GM18517 (cell line): ENCODE data around the gene GALNT17.
"Not testable (repeated sequence)": the region's sequence is repeated elsewhere in the genome, so short reads cannot be mapped to it uniquely, and the experiment has no call there.

Source experiments
- ATAC-seq: cut with Tn5 transposase; IDR thresholded peaks from one replicate; pipeline ENCODE4 v1.9.1; 2021; ENCODE audit warnings: mild to moderate bottlenecking, moderate library complexity; ENCODE audit not compliant: unreplicated experiment

GALNT17 gene

DNA sequence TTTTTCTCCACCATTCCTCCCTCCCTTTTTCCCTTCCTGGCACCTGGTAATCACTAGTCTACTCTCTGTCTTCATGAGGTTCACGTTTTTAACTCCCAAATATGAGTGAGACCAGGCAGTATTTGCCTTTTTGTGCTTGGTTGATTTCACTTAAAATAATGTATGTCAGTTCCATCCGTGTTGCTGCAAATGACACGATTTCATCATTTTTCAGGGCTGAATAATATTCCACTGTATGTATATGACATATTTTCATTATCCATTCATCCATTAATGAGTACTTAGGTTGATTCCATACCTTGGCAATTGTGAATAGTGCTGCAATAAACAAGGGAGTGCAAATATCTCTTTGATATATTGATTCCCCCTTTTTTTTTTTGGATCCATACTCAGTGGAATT lies 25.8 kb downstream of the GALNT17 start:
- no peak for ATAC-seq

DNA sequence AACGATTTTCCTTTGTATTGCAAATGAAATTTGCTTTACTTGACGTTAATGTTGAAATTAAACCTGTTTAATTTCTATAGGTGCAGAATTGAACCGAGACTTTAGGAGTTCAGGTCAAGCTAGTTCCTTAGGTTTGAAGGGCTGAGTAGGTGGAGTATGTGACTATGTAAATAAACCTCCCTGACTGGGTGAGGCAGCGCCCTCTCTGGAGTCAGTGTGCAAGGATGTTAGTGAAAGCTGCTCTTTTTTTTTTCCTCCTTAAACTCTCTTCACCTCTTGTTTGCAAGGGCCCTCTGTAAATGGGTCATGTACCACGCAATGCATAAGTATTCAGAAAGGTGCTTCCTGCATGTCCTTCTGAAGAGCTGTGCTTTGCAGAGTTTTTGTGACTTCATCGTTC lies 33.8 kb downstream of the GALNT17 start:
- no peak for ATAC-seq

DNA sequence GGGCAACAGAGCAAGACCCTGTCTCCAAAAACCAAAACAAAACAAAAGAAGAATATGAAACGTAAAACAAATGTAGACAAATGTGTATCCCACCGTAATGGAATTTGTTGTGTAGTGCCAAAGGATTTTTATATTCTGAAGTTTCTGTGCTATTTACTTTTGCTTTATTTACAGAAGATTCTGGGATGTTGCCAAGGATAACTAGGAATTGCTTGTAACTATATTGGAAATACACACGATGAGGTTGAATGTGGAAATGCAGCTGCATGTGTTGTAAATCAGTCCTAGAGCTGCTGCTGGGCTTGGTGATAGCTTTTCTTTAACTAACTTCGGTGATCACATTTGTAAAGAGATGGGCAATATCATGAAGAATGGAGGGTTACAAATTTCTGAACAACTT lies 39.5 kb downstream of the GALNT17 start:
- ATAC-seq = no peak

DNA sequence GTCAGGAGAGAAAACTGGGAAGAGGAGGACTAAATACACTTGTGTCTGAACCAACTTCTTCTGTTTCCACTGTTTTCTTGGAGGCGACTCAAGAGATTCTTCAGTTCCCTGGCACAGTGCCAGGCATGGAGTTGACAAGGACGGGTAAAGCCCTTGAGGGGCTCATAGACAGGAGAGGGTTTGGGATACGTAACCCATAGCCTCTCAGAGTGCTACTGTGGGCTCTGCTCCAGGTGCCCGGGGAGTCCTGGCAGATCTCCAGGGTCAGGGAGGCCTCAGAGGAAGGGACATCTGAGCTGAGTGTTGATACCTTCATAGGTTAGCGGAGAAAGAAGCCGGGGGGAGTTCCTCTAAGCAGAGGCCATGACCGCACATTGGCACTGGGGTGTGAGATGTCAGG lies 42.0 kb downstream of the GALNT17 start:
- ATAC-seq = no peak

DNA sequence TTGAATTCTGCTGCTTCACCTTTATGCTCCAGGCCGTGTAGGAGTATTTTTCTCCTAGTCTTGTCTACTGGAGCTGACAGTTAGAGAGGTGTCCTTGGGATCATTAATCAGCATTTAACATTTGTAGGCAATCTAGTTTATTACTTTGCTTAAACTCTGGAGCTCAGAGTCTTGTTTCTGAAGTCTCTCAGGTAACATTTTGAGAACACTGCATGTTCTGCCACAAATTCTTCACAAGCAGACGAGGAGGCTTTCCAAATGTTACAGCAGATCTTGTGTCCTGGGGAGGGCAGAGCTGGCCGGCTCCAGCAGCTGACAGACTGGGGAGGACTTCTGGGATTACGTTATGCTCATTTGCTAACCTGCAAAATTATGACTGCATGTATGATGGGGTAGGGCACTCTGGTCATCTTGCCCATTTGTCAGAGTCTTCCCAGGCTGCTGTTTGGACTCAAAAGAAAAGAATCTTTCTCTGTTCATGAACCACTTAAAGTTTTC lies 50.5 kb downstream of the GALNT17 start:
- no peak for ATAC-seq

DNA sequence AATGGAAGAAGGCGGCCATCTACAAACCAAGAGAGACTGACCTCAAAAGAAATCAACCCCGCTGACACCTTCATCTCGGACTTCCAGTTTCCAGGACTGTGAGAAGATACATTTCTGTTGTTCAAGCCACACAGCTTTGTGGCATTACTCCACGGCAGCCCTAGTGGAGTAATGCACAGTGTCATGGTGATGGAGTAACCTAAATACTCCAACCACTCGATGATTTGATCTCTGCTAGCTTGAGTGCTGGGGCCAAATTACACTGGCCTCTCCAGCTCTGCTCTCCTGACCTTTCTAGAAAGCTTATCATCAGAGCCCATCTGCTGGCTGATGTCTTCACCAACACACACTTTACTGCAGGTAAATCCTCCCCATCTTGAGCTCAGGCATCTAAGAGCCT lies 52.2 kb downstream of the GALNT17 start:
- no peak for ATAC-seq

DNA sequence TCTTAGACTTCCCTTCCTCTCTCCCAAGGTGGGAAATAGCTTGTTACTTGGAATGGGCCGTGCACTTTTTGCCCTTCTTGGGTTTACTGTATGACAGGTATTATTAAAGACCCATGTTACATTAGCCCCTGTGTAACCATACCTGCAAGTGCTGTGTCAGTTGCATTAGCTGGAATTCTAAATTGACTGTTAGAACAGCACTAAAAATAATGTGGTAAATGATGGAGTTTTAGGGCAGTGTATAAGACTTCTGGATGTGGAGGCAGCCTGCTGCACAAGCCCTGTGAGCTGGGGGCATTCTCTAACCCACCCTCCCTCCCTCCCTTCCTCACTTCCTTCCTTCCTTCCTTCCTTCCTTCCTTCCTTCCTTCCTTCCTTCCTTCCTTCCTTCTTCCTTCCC lies 52.7 kb downstream of the GALNT17 start:
- ATAC-seq = no peak

DNA sequence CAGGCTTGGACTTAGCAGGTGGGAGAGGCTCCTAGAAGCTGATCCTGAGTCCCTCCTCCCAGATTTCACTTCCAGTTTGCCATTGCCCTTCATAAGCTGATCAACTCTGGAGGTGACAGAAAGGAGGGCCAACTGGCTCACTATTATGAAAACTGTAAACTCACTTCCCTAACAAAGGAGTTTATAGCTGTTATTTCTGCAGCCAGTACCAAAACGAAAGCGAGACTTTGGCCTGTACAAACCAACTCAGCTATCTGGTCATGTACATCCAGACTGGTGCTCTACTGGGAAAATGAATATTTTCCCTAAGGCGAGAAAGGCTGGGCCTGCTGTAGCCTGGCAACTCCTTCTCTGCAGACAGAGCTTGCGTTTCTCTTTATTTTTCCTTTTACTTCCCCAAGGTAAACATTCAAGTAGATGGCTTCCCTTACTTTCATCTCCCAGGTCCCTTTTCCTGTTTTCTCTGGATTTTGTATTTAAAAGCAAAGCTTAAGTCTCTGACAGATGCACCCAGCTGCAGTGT lies 54.7 kb downstream of the GALNT17 start:
- ATAC-seq = no peak

DNA sequence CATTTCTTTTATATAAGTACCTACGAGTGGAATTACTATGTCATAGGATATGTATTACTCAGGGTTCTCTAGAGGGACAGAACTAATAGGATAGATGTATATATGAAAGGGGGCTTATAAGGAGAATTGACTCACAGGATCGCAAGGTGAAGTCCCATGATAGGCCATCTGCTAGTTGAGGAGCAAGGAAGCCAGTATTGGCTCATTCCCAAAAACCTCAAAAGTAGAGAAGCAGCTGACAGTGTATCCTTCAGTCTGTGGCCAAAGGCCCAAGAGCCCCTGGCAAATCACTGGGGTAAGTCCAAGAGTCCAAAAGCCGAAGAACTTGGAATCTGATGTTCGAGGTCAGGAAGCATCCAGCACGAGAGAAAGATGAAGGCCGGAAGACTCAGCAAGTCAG lies 59.8 kb downstream of the GALNT17 start:
- ATAC-seq = no peak

DNA sequence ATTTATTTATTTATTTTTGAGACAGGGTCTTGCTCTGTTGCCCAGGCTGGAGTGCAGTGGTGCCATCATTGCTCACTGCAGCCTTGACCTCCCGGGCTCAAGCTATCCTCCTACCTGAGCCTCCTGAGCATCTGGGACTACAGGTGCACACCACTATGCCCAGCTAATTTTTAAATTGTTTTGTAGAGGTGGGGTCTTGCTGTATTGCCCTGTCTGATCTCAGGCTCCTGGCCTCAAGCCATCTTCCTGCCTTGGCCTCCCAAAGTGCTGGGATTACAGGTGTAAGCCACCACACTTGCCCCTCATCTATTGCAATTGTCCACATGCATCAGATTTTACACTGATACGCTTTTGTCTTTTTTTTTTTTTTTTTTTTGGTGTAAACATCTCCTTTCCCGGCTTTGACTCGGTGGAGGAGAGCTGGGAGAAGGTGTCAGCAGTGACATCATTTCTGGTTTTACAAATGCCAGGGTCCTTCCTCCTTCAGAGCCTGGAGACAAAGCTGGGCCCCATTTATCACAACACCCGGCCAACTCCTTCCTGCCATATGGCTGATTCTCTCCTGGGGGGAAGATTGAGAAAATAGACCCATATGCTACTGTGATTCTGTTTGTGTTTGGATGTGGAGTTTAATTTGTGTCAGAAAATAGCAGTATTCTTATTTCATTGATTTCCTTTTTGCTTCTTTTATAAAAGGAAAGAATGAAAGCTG lies 61.3 kb downstream of the GALNT17 start:
- no peak for ATAC-seq

DNA sequence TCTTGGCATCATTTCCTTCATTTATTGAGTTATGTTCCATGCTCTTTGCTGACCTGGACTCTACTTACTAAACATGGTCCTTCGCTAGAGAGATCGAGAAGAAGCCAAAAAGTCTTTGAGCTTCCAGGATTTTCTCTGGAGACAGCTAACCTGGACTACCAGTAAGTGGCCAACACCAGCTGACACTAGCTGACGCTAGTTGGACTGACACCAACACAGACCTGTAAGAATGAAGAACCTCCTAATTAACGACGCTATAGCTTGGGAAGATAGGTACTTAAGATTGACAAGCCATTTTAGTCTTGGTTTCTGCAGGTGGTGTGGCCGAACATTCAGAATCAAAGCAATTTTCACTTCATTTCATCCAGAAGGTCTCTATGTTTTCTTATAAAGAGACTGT lies 66.4 kb downstream of the GALNT17 start:
- no peak for ATAC-seq

DNA sequence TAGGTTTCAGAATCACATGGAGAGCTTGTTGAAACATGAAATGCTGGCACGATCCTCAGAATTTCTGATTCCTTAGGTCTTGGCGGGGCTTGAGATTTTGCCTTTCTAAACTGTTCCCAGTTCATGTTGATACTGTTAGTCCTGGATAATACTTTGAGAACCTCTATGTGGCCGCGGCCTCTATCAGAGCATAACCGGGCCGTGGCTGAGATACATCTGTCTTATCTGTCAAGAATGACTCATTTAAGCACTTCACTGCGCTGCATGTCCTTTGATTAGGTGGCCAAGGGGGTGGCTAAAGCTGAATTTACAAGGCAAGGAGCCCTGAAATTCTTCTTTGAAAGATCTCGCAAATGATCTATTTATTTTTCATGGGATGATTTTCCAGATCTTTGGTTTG lies 66.9 kb downstream of the GALNT17 start:
- ATAC-seq = no peak

DNA sequence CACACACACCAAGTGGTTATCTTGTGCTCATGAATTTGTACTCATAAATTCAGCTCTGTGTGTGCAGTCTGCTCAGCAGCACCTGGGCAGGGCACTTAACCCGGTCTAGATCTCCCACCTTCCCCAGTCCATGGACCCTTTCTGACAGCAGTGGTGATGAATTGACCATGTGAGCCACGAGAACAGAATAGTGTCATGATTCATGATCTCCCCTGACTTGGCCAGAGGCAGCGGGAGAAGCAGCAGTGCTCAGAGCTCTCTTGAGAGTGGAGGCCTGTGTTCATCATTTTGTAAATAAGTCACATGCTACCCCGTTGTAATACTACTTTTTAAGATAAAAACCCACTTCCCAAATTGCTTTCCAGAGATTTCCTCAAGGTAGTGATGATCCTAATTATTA lies 74.2 kb downstream of the GALNT17 start:
- ATAC-seq = no peak

DNA sequence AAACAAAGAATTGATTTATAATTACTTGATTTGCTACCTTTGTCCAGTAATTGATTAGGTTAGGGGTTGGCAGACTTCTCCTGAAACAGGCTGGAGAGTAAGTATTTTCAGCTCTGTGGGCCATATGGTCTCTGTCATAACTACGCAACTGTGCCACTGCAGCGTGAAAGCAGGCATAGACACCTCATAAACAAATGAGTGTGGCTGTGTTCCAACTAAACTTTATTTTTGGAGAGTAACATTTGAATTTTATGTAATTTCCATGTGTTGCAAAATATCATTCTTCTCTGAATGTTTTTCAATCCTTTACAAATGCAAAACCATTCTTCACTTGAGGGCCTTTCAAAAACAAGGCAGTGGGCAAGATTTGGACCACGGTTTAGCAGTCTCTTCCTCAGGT lies 76.9 kb downstream of the GALNT17 start:
- no peak for ATAC-seq

DNA sequence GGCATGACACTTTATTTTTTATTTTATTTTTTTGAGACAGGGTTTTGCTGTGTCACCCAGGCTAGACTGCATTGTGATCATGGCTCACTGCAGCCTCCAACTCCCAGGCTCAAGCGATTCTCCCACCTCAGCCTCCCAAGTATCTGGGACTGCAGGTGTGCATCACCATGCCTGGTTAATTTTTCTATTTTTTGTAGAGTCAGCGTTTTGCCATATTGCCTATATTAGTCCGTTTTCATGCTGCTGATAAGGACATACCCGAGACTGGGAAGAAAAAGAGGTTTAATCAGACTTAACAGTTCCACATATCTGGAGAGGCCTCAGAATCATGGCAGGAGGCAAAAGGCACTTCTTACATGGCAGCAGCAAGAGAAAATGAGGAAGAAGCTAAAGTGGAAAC lies 77.5 kb downstream of the GALNT17 start:
- ATAC-seq = not testable (repeated sequence)

DNA sequence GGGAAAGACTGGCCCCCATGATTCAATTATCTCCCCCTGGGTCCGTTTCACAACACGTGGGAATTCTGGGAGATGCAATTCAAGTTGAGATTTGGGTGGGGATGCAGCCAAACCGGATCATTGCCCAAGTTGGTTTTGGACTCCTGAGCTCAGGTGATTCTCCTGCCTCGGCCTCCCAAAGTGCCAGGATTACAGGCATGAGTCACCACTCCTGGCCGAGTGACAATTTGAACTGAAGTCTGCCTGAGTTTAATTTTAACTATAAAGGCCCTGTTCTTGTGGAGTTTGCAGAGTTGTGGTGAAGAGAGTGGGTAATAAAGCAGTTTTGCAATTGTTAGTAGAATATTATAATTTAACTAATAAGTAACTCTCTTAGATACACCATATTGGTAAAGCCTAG lies 78.3 kb downstream of the GALNT17 start:
- ATAC-seq = no peak

DNA sequence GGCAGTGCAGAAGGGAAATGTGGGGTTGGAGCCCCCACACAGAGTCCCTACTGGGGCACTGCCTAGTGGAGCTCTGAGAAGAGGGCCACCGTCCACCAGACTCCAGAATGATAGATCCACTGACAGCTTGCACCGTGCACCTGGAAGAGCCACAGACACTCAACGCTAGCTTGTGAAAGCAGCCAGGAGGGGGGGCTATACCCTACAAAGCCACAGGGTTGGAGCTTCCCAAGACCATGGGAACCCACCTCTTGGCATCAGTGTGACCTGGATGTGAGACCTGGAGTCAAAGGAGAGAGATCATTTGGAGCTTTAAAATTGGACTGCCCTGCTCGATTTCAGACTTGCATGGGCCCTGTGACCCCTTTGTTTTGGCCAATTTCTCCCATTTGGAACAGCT lies 80.5 kb downstream of the GALNT17 start:
- ATAC-seq = not testable (repeated sequence)

DNA sequence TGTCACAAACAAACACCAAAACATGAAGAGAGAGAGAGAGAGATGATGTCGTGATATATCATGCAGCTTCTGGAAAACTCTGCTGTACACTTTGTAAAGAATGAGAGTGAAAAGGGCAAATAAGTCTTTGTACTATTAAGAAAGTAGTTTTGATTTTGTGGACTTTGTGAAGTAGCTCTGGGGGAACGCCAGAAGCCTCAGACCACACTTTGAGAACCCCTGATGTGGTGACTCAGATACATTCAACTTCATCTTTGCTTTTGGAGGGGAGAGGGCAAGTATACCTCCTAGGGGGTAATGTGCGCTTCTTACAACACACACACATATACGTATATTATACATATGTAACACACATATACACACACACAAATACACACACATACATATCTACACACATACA lies 84.3 kb downstream of the GALNT17 start:
- no peak for ATAC-seq

DNA sequence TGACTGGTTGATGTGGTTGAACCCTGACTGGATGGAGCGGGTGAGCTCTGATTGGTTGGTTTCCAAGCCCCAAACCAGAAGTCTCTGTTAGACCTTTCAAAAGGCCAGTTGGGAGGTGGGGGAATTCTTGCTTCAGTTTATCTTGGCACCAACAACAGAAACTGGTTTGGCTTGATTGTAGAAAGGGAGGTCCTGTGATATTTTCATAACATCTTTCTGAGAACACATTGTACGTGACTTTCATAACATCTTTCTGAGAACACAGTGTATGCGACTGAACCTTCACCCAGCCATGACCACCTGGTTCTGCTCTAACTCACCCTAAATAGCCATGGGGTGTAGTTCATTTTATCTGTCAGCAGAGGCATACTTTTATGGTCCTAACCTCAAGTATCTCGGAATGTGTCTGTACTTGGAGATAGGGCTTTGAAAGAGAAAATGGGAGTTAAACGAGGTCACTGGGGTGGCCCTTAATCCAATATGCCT lies 88.3 kb downstream of the GALNT17 start:
- no peak for ATAC-seq

DNA sequence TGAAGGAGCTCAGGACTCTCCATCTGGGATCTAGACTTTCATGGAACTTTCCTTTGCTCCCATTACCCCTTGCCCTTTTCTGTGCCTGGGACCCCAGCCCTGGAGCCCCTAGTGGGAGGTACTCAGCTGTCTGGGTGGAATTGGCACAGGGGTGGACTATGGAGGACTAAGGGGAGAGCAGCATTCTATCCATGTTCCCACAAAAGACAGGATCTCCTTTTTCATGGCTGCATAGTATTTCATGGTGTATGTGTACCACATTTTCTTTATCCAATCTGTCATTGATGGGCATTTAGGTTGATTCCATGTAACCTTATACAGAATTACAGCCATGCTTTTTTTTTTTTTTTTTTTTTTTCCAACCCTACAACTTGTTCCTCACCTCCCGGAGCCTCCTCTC lies 89.1 kb downstream of the GALNT17 start:
- no peak for ATAC-seq

DNA sequence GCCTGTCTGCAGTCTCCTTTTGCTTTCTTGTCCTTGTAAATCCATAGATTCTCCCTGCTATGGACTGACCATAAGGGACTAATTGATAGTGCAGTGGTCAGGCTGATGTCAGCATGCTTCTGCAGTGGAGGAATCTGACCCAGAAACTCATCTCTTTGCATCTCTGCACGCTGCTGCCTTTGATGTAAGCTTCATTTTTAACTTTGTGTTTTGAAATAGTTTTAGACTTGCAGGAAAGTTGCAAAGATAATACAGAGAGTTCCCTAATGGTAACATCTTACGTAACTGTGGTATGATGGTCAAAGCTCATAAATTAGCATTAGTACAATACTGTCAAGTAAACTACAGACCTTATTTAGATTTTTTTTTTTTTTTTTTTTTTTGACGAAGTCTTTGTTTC lies 89.6 kb downstream of the GALNT17 start:
- no peak for ATAC-seq

DNA sequence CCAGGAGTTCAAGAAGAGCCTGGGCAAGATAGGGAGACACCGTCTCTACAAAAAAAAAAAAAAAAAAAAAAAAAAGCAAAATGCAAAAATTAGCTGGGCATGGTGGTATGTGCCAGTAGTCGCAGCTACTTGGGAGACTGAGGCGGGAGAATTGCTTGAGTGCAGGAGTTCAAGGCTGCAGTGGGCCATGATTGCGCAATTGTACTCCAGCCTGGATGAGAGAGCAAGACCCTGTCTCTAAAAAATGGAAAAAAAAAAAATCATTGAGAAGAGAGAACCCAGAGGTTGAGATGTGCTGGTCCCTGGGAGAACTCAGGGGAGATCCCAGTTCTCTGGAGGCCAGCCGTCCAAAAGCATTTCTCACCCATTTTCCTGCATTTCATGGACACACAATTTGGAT lies 95.2 kb downstream of the GALNT17 start:
- no peak for ATAC-seq

DNA sequence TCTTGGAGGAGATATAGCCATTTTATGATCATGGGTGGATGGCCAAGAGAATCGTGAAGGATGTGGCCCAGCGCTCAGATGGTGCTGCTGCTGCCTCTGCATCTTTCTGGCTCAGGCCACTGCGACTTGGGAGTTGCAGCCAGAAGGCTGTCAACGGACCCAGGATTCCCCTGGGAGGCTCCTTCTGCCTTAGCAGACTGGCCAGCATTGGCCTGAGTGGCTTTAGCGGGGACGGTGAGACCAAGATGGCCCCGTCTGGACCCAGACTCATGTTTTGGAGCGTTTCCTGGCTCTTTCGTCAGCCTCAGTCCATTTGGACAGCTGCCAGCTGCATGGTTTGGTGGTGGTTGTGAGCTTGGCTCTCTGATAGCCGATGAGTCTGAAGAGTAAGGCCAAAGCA lies 97.2 kb downstream of the GALNT17 start:
- ATAC-seq = no peak
